GM18867 (cell line): Measurements from ENCODE around the gene TMEM185B.
A peak's percentile ranks its signal among the peaks of the same experiment; 100 is the strongest.
"Not testable (repeated sequence)": the region's sequence is repeated elsewhere in the genome, so short reads cannot be mapped to it uniquely, and the experiment has no call there.

ENCODE experiments used
- ATAC-seq: cut with Tn5 transposase; IDR thresholded peaks from one replicate; pipeline ENCODE4 v1.9.1; 2021; ENCODE audit warnings: mild to moderate bottlenecking, moderate library complexity; ENCODE audit not compliant: unreplicated experiment

TMEM185B gene

GRCh38 chr2:120209427-120210269 is 13.6 kb downstream of the TMEM185B start:
- no peak for ATAC-seq

- ATAC-seq: no peak
These were observed 14.5 kb downstream of the TMEM185B start for GRCh38 chr2:120208381-120209353.

- ATAC-seq: no peak
These were observed 17.1 kb downstream of the TMEM185B start for GRCh38 chr2:120206022-120206581.

- ATAC-seq: no peak
These were observed 18.1 kb downstream of the TMEM185B start for GRCh38 chr2:120204945-120205670.

GRCh38 chr2:120204417-120204816 is 18.8 kb downstream of the TMEM185B start:
- ATAC-seq: no peak

- ATAC-seq: no peak
These were observed 19.2 kb downstream of the TMEM185B start for GRCh38 chr2:120204022-120204405.

- no peak for ATAC-seq
These were observed 19.8 kb downstream of the TMEM185B start for GRCh38 chr2:120203251-120204021.

GRCh38 chr2:120199817-120200459 is 23.3 kb downstream of the TMEM185B start:
- ATAC-seq: not testable (repeated sequence)

- ATAC-seq: no peak
These were observed 27.6 kb downstream of the TMEM185B start for GRCh38 chr2:120195553-120195952.

GRCh38 chr2:120192280-120192679 is 30.9 kb downstream of the TMEM185B start:
- ATAC-seq: no peak

GRCh38 chr2:120189189-120189588 is 34.0 kb downstream of the TMEM185B start:
- no peak for ATAC-seq

GRCh38 chr2:120182019-120182560 is 41.1 kb downstream of the TMEM185B start:
- no peak for ATAC-seq

GRCh38 chr2:120180066-120180465 is 43.1 kb downstream of the TMEM185B start:
- ATAC-seq: no peak

- ATAC-seq: no peak
These were observed 43.8 kb downstream of the TMEM185B start for GRCh38 chr2:120179396-120179795.

- no peak for ATAC-seq
These were observed 45.2 kb downstream of the TMEM185B start for GRCh38 chr2:120177973-120178372.

GRCh38 chr2:120177001-120177621 is 46.1 kb downstream of the TMEM185B start:
- ATAC-seq: peak; percentile 98

GRCh38 chr2:120176526-120176925 is 46.7 kb downstream of the TMEM185B start:
- no peak for ATAC-seq

- ATAC-seq: no peak
These were observed 48.1 kb downstream of the TMEM185B start for GRCh38 chr2:120174963-120175581.
